ENCODE results near the gene ZNF827. TPM values are rescaled to one million over a fixed set of nuclear protein-coding genes. Genes with fewer than 3 reads are reported as not detected.
A peak's percentile ranks its signal among the peaks of the same experiment; 100 is the strongest.

The ZNF827 gene
- 10 to 100 TPM; 39.8 to 41.4 TPM for total RNA-seq
- polyA plus RNA-seq = 1 to 10 TPM; 3.7 to 9.0 (median 7.1) TPM
- total RNA-seq = 41.3 to 55.6 (median 46.2) reads per million in 6 experiments

DNA sequence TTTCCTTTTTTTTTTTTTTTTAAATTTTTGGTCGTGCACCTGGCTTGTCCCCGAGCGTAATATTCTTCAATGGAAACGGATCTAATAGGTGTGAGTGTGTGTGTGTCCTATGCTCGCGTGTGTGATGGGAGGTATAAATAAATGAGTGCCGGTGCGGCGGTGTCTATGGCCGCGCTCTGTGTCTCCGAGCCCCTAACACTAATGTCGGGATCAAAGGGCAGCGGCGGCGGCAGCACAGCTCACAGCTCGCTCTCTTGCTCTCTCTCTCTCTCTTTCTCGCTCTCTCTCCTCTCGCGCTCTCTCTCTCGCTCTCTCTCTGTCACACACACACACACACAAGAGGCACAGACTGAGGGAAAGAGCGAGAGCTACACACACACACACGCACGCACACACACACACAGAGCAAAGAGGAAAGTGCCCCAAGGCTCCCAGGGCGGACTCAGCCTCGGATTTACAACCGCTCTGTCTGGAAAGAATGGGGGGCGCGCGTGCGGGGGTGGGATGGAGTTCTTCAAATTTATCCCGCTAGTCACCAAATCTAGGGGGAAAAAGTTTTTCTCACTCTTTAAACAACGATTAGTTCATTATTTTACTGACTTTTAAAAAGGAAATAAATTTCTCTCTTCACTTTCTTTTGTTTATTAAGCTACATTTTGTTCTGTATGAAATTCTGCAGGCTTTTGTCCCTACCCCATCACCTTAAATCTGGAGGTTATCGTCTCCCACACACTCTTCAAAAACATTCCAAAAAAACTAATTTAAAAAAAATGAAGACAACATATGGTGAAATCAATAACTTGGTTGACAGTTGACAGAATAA, at the start of gene ZNF827:
TSS of gene ZNF827 (minus strand) at position 206 of the 823 bp plus-strand sequence. CDS start 416 bp downstream, outside the sequence.
- Mint-ChIP-seq H3K4me1 (peaks cover 25 to 37% (median 34%) of the 10 kb centered on the region in 4 donors), H3K27me3 (peaks cover 0 to 3% (median 0%) of the 10 kb centered on the region in 5 donors), H3K4me3 (peak within 1 kb of the TSS; percentile 93 to 99 (median 96)), H3K9me3 (no peaks in the 10 kb centered on the region), H3K36me3 (no peaks in the 10 kb centered on the region), H3K27ac (peak within 1 kb of the TSS; percentile 90 to 98 (median 96))
- POLR2A ChIA-PET = interaction anchor here (0.6 to 1.3 kb wide), 5 partner anchors 18 to 350 kb away, joined by 3 to 4 read pairs (median 3); no protein-coding TSS in a partner anchor
- DNase-seq (peak; percentile 38 to 87 (median 70)), ATAC-seq (peak; percentile 52 to 54)

GRCh38 chr4:145984563-145984962, 45.9 kb upstream of the ZNF827 start:
- H3K4me3 Mint-ChIP-seq = no peak overlapping the region
- no peaks in the 10 kb centered on the region for H3K9me3 Mint-ChIP-seq
- H3K27me3 Mint-ChIP-seq = peaks cover 0 to 2% (median 0%) of the 10 kb centered on the region in 5 donors
- POLR2A ChIA-PET = no interaction called here
- no peak overlapping the region for H3K27ac Mint-ChIP-seq
- no peaks in the 10 kb centered on the region for H3K36me3 Mint-ChIP-seq
- no peak for ATAC-seq
- DNase-seq = no peak
- H3K4me1 Mint-ChIP-seq = no peaks in the 10 kb centered on the region

- no peak overlapping the region for H3K4me3 Mint-ChIP-seq
- H3K4me1 Mint-ChIP-seq = no peaks in the 10 kb centered on the region
- peaks cover 0 to 5% (median 0%) of the 10 kb centered on the region in 5 donors for H3K27me3 Mint-ChIP-seq
- POLR2A ChIA-PET = no interaction called here
- no peaks in the 10 kb centered on the region for H3K9me3 Mint-ChIP-seq
- H3K36me3 Mint-ChIP-seq = no peaks in the 10 kb centered on the region
- ATAC-seq (no peak), DNase-seq (no peak)
- no peak overlapping the region for H3K27ac Mint-ChIP-seq
Observed at GRCh38 chr4:145982791-145983190, 44.2 kb upstream of the ZNF827 start.

GRCh38 chr4:145979160-145979559, 40.5 kb upstream of the ZNF827 start:
- POLR2A ChIA-PET = no interaction called here
- H3K27ac Mint-ChIP-seq = no peak overlapping the region
- no peaks in the 10 kb centered on the region for H3K9me3 Mint-ChIP-seq
- ATAC-seq = no peak
- peaks cover 0 to 5% (median 2%) of the 10 kb centered on the region in 5 donors for H3K27me3 Mint-ChIP-seq
- no peaks in the 10 kb centered on the region for H3K4me1 Mint-ChIP-seq
- DNase-seq = no peak
- no peak overlapping the region for H3K4me3 Mint-ChIP-seq
- H3K36me3 Mint-ChIP-seq = no peaks in the 10 kb centered on the region

DNA sequence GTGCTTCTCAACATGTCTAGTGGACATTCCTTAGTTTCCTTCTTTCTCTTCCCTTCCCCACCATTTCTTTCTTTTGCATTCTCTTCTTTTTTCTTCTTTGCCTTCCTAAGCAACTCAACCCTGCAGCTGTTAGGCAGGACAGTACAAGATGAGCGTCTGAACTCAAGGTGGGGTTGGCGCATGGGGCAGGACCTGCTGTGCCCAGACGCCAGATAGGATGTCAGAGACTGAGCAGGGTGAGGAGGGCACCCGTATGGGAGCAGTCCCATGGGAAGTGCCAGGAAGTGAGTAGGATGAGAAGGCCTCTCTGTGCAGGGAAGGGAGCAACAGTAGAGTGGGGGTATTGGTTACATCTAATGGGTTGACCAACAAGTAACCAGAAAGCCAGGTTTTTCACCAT, 38.1 kb upstream of the ZNF827 start:
- H3K27ac Mint-ChIP-seq = no peak overlapping the region
- no peak for DNase-seq

DNA sequence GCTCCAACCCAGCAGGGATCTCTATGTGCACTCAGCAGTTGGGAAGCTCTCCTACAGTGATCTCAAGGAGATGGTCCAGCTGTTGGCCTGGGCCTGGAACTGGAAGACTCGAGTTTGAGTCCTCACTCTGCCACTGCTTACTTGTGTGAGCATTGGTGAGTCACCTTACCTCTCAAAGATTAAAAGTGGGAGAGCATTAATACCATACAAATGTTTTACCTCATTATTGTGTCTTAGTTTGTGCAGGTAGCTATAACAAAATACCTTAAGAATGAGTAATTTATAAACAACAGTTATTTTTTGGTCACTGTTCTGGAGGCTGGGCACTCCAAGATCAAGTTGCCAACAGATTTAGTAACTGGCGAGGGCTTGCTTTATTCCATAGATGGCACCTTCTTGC, 21.4 kb upstream of the ZNF827 start:
- POLR2A ChIA-PET = no interaction called here
- Mint-ChIP-seq H3K27ac (no peak overlapping the region), H3K4me3 (no peak overlapping the region), H3K9me3 (peaks cover 0 to 14% (median 2%) of the 10 kb centered on the region in 9 donors), H3K4me1 (peaks cover 0 to 6% (median 1%) of the 10 kb centered on the region in 4 donors), H3K36me3 (no peaks in the 10 kb centered on the region), H3K27me3 (peaks cover 0 to 4% (median 0%) of the 10 kb centered on the region in 5 donors)
- no peak for DNase-seq
- no peak for ATAC-seq

More for the DNA sequence above, 38.1 kb upstream of the ZNF827 start:
- peaks cover 0 to 6% (median 3%) of the 10 kb centered on the region in 5 donors for H3K27me3 Mint-ChIP-seq
- no peaks in the 10 kb centered on the region for H3K4me1 Mint-ChIP-seq
- no peaks in the 10 kb centered on the region for H3K36me3 Mint-ChIP-seq
- no peaks in the 10 kb centered on the region for H3K9me3 Mint-ChIP-seq
- POLR2A ChIA-PET = no interaction called here
- no peak for ATAC-seq
- H3K4me3 Mint-ChIP-seq = peak overlapping the region in 1 of 10 donors; percentile 5

- Mint-ChIP-seq H3K4me3 (no peak overlapping the region), H3K4me1 (peaks cover 0 to 6% (median 1%) of the 10 kb centered on the region in 4 donors), H3K9me3 (peaks cover 0 to 2% (median 0%) of the 10 kb centered on the region in 9 donors), H3K27ac (no peak overlapping the region), H3K36me3 (no peaks in the 10 kb centered on the region), H3K27me3 (peaks cover 0 to 4% (median 0%) of the 10 kb centered on the region in 5 donors)
- DNase-seq (no peak), ATAC-seq (no peak)
- POLR2A ChIA-PET = no interaction called here
Observed at GRCh38 chr4:145957302-145957701, 18.7 kb upstream of the ZNF827 start.

GRCh38 chr4:145956288-145956890, 17.8 kb upstream of the ZNF827 start:
- POLR2A ChIA-PET = no interaction called here
- Mint-ChIP-seq H3K36me3 (no peaks in the 10 kb centered on the region), H3K4me3 (no peak overlapping the region), H3K27ac (no peak overlapping the region), H3K4me1 (peaks cover 0 to 6% (median 1%) of the 10 kb centered on the region in 4 donors), H3K9me3 (peaks cover 0 to 2% (median 0%) of the 10 kb centered on the region in 9 donors), H3K27me3 (peaks cover 0 to 4% (median 0%) of the 10 kb centered on the region in 5 donors)
- ATAC-seq (peak; percentile 53 to 67), DNase-seq (peak in 9 of 10 donors; percentile 5 to 67 (median 33))

- H3K4me1 Mint-ChIP-seq = peaks cover 0 to 6% (median 1%) of the 10 kb centered on the region in 4 donors
- POLR2A ChIA-PET = no interaction called here
- H3K36me3 Mint-ChIP-seq = no peaks in the 10 kb centered on the region
- peaks cover 0 to 2% (median 0%) of the 10 kb centered on the region in 9 donors for H3K9me3 Mint-ChIP-seq
- DNase-seq (no peak), ATAC-seq (no peak)
- H3K27me3 Mint-ChIP-seq = peaks cover 0 to 6% (median 3%) of the 10 kb centered on the region in 5 donors
- no peak overlapping the region for H3K4me3 Mint-ChIP-seq
- no peak overlapping the region for H3K27ac Mint-ChIP-seq
Observed at GRCh38 chr4:145954924-145955339, 16.3 kb upstream of the ZNF827 start.

DNA sequence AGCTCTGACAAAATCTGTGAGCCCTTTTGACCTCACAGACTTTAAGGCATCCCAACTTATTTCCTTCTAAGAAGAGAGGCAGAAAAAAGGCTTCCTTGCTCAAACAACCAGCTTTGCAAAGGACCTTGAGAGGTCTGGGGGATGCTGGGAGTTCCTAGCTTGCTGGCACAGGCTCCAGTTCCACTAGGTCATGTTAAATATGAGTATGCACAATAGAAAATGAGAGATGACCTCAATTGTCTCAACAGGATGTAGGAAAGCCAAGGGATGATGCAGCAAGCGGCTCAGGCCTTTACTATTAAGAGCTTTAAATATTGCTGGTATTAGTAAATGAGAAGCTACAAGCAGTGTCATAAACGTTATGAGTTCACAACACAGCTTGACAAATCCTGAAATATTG, 13.3 kb upstream of the ZNF827 start:
- H3K9me3 Mint-ChIP-seq = no peaks in the 10 kb centered on the region
- no peak overlapping the region for H3K27ac Mint-ChIP-seq
- H3K4me3 Mint-ChIP-seq = no peak overlapping the region
- H3K36me3 Mint-ChIP-seq = no peaks in the 10 kb centered on the region
- H3K4me1 Mint-ChIP-seq = peaks cover 0 to 6% (median 1%) of the 10 kb centered on the region in 4 donors
- H3K27me3 Mint-ChIP-seq = peaks cover 0 to 14% (median 8%) of the 10 kb centered on the region in 5 donors
- DNase-seq (no peak), ATAC-seq (no peak)
- POLR2A ChIA-PET = no interaction called here

DNA sequence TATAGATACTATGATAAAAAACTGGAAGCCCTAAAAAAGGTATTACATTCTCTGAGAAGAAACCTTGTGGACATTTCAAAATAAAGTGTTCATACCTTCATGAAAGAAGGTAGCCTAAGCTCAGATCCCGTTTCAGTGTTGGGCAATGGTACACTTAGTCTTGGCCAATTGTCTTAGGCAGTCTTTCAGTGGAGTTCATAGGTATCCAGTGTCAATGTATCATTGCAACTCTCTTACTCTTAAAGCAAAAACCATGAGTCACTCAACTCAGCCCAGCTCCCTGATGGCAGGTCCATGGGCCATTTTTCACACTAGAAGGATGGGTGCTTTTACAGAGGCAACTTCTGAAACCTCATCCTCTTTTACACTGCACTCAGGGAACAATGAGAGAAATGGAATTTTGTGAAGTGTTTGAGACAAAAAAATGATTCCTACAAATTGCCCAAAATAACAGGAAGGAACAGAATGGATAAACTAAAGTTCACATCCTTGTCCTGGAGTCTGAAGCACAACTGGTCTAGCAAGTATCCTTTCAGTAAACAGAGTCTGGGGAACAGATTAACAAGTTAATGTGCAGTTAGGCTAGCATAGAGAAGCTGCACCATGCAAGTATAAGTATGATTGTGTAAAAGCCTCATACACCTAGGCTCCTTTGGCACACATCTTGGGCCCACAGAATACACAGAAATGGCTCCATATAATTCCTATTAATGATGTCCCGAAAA, 7.0 kb upstream of the ZNF827 start:
- POLR2A ChIA-PET = no interaction called here
- DNase-seq (no peak), ATAC-seq (no peak)
- Mint-ChIP-seq H3K27me3 (peaks cover 0 to 9% (median 8%) of the 10 kb centered on the region in 5 donors), H3K36me3 (no peaks in the 10 kb centered on the region), H3K4me3 (no peak overlapping the region), H3K27ac (no peak overlapping the region), H3K9me3 (no peaks in the 10 kb centered on the region), H3K4me1 (no peaks in the 10 kb centered on the region)

DNA sequence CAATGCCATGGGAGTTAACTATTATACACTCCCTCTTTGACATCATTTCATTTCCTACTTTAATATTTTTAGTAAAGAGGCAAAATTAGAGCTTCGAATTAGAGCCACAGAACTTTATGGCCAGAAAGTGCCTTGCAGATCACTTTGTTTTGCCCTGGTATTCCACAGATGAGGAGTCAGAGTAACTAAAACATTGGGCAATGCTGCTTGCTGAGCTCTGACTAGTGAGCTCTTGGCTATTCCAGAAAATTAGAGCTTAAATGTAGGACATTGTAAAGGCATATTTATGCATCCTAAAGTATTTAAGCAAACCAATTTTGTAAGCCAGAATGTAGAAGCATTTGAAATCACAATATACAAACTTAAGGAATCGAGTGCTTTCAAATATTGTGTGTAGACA, 6.3 kb upstream of the ZNF827 start:
- Mint-ChIP-seq H3K27ac (no peak overlapping the region), H3K9me3 (no peaks in the 10 kb centered on the region), H3K27me3 (peaks cover 0 to 7% (median 5%) of the 10 kb centered on the region in 5 donors), H3K36me3 (no peaks in the 10 kb centered on the region), H3K4me3 (no peak overlapping the region), H3K4me1 (peaks cover 0 to 2% (median under 1%) of the 10 kb centered on the region in 4 donors)
- POLR2A ChIA-PET = no interaction called here
- DNase-seq = no peak
- no peak for ATAC-seq
